HG02588 (cell line): ENCODE data around the gene PSMA6.
"Not testable (repeated sequence)": the region's sequence is repeated elsewhere in the genome, so short reads cannot be mapped to it uniquely, and the experiment has no call there.

ENCODE experiments used
- ATAC-seq: cut with Tn5 transposase; IDR thresholded peaks from one replicate; pipeline ENCODE4 v1.9.1; 2021; ENCODE audit warnings: mild to moderate bottlenecking, moderate library complexity; ENCODE audit not compliant: unreplicated experiment

The PSMA6 gene

DNA sequence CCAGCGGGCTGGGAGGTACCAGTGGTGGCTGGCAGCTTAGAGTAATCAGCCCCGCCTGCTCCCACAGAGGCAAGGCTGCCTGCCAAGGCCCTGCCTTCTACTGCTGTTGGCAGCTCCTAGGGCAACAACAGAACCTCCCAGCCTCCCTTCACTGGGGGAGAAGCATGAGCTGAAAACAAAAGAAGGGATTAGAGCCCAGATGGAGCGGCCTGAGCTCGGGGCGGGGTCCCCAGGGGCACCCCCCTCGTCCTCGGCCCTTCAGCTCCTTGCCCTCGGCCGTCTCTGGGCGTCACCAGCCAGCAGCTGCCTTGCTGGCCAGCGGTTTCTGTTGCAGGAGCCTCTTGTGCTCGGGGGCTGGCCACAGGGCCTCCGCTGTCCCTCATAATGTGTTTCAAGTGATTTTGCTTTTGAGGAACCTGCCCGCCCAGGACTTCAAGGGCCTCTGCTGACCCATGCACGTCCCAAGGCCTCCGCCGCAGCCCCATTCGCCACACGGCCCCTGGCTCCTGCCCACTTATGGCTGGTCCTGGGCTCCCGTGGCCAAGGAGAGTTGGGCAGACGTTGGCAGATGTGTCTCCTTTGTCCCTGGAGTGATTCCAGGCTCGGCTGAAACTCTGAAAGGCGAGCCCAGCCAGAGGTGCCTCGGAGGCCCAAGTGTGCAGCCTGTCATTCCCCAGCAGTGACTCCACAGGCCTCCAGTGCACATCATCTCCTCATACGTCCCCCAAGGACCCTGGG, 49.7 kb downstream of the PSMA6 start:
- ATAC-seq = no peak

- ATAC-seq = no peak
Observed at GRCh38 chr14:35342489-35343010, 50.4 kb downstream of the PSMA6 start.

DNA sequence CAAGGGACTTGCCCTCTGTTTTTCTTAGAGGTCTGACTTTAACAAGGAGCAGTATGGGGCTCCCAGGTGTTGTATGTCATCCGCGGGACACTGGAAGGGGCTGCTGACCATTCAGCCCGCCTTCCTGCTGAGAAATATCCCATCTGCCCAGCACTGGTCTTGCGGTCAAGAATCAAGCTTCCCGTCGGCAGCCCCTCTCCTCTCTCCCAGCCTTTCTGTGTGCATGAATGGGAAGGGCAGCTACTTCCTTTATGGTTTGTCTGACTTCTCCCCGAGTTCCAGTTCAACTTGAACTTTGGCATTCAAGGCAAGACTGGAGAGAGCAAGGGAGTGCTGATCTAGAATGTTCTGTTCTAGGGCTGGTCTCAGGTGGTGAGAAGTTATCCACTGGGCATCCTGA, 51.5 kb downstream of the PSMA6 start:
- ATAC-seq = no peak

DNA sequence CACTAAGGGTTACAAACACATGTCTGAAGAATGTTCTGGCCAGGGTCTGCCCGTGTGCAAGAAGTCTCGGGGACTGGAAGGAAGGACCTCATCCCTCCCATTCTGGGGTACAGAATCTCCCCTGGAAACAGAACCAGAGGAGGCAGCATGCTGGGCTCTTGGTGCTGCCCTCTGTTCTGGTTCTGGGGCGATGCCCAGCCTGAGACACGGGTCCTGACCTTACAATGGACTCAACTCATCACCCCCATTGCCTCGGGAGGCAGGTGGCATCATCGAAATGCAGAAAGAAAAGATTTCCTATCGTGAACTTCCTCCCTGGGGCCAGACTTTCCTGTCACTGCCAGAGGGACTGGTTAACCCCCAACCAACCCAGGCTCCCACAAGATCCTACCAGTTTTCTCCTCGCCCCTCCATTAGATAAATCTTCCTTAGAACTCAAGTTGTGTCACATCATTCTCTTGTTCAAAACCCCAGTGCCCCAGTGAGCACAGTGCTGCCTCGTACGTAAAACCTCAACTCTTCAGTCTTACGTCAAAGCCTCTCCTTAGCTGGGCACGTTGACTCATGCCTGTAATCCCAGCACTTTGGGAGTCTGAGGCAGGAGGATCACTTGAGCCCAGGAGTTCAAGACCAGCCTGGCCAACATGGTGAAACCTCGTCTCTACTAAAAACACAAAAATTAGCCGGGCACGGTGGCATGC, 52.1 kb downstream of the PSMA6 start:
- no peak for ATAC-seq

DNA sequence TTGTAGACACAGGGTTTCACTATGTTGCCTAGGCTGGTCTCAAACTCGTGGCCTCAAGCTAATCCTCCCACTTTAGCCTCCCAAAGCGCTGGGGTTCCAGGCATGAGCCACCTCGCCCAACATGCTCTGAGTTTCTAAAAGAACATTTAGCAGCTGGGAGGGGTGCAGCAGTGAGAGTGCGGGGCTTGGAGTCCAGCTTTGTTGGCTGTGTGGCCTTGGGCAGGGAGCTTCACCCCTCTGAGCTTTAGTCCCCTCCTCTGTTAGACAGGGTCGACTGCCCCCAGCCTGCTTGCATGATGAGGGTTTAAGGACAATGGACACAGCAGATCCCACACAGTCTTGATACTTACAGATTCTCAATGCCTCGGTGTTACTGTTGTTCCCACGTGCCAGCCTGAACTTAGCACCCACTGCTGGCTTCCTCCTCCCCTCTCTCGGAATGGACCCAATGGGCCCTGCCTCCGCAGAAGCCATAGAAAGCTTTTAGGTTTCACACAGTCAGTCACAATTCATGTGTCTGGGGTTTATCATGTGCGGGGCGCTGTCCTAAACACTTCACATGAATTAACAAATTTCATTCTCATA, 54.6 kb downstream of the PSMA6 start:
- ATAC-seq = no peak

DNA sequence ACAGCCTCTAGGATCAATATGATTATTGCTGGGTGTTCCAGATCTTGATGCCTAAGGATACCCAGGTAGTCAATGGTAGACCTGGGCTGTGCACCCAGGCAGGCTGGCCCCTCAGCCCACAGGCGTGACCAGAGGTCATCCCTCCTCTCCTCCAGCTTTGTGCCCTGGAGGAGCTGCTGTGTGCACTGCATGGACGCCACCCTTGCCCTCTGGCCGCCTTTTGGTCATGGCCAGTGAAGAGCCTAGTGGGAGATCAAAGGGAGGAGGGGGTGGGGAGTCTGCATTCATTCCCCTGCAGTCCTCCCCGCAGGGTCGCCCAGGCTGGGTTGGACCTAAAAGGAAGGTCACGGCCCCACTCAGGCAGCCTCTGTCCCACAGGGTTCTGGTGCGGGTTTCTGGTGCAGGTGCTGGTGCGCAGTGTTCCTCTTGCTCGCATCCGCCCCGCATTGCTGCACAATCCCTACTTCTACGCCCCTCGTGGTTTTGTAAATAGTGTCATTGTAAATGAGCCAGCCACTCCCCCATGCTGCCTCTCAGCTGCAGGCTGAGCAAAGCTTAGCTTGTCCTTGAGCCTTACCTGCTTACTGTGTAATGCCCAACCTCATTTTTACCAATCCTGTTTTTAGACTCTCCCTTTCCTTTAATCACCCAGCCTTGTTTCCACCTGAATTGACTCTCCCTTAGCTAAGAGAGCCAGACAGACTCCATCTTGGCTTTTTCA, 55.3 kb downstream of the PSMA6 start:
- ATAC-seq = no peak

- not testable (repeated sequence) for ATAC-seq
Observed at GRCh38 chr14:35348044-35348380, 55.8 kb downstream of the PSMA6 start.

- no peak for ATAC-seq
Observed at GRCh38 chr14:35349496-35350365, 57.5 kb downstream of the PSMA6 start.

GRCh38 chr14:35351497-35351896, 59.3 kb downstream of the PSMA6 start:
- no peak for ATAC-seq

DNA sequence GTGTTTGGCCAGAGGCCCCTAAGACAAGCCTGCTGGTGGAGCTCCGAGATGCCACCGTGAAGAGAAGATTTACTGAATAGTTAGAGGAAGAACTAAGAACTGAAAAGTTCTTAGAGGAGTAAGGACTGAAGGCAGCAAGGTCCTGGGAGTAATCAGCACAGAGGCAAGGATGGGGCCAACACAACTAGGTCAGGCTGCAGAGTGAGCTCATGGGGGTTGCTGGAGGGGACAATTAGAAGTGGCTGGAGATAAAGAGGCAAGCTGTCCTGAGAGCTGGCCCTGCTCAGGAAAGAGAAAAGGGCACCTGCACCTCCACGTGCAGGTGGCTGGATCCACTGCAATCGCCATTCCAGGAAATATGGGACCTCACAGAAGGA, 59.7 kb downstream of the PSMA6 start:
- no peak for ATAC-seq

DNA sequence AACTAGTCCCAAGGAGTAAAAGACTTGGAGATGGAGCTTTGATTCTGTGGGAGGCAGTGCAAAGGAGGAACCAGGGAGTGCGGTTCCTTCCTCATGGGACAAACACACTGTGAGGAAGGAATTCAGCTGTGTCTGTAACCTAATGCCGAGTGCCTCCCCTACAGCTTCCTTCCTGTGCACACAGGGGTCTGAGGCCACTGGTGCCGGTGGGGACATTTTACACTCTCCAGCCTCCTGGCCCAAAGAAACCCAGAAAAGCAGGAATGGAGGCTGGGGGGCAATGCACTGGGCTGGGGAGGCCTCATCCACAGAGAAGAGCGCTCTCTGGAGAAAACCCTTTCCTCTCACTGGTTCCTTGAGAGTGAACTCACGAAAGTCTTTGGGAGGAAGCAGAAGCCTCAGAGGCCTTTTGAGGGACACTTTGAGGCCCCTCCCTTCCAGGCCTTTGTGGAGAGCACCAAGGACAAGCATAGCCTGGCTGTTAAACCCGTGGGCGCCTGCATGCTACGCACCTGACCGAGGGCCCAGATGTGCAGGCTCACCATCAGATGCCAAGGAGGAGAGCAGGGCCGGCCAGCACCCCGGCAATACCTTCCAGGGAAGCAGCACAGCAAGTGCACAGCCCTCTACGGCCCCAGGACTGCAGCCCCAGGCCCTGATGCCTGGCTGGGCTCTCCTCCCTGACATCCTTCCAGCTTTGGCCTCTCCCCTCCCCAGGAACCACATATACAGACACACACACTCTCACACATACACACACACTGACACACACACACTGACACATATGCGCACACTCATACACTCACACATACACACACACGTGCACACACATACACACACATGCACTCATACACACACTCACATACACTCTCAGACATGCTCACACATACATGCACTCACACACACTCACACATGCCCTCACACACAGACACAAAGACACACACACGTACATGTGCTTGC, 60.4 kb downstream of the PSMA6 start:
- no peak for ATAC-seq

DNA sequence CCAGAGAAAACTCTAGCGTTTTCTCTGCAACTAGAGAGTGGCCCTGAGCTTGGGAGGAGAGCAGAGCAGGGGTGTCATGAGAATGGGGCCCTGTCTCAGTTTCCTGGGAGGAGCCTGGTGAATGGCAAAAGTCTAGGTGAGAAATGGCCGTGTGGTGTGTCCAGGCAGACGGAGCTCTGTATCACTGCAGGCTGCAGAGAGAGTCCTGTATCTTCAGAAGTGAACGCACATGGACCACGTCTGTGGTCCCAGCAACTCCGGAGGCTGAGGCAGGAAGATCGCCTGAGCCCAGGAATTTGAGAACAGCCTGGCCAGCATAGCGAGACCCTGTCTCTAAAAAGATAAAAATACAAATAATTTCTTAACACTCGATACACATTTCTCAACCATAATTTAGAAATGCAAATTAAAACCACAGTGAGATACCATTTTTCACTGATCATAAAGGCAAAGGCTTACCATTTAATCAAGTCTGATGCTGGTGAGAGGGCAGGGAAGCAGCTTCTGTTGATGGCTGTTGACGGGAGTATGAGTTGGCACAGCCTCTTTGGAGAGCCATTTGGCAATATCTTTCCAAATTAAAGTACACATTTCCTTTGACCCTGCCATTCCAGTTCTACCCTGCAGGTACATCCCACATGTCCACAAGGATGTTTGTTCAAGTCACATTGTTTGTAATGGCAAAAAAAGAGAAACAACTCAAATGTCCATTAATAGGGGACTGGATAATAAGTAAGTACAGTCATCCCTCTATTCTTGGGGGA, 61.4 kb downstream of the PSMA6 start:
- no peak for ATAC-seq

- ATAC-seq = not testable (repeated sequence)
Observed at GRCh38 chr14:35355235-35355634, 63.1 kb downstream of the PSMA6 start.

GRCh38 chr14:35355981-35356841, 64.0 kb downstream of the PSMA6 start:
- ATAC-seq = no peak

GRCh38 chr14:35359655-35360054, 67.5 kb downstream of the PSMA6 start:
- not testable (repeated sequence) for ATAC-seq

DNA sequence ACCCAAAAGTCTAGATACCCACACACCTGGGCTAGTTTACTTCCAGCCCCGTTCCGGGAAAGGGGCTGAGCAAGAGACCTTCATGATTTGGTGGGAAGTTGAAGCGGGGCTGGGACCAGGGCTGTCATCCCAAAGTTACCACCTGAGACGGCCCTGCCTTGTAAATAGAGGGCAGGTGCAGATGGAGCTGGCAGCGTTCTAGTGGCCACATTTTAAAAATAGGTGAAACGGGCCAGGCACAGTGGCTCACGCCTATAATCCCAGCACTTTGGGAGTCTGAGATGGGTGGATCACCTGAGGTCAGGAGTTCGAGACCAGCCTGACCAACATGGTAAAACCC, 68.9 kb downstream of the PSMA6 start:
- no peak for ATAC-seq

- no peak for ATAC-seq
Observed at GRCh38 chr14:35362450-35362849, 70.3 kb downstream of the PSMA6 start.

GRCh38 chr14:35362911-35363374, 70.8 kb downstream of the PSMA6 start:
- no peak for ATAC-seq
